Activated CD8-positive, alpha-beta memory T cell treated with anti-CD3 and anti-CD28 coated beads for 48 hours (primary cell): Measurements from ENCODE around the gene LIMCH1.
"Not testable (repeated sequence)": the region's sequence is repeated elsewhere in the genome, so short reads cannot be mapped to it uniquely, and the experiment has no call there.

Experiments used
- DNase-seq, 3 experiments: peaks; one replicate each; pipeline ENCODE4 v3.0.0-alpha.2; 2020; ENCODE audit warnings: low read depth in 2 of 3, low spot score in 2 of 3

LIMCH1 gene

DNA sequence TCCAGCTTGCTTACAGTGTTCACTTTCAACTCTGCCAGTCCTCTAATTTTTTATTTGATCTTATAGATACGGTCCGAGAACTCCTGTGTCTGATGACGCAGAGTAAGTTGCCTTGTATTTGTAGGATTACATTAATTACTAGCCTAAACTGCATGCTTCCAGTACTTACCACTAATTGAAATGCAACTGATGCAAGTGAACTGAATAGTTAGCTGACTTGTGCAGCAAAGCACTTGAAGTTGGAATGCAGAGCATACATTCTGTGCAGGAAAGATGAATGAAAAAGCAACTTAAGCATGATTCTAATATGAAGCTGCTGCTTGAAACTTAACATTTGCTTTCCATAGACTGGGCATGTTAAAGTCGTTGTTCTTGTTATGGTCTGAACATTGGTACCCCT is 100.9 kb downstream of the LIMCH1 start:
- no peak for DNase-seq

DNA sequence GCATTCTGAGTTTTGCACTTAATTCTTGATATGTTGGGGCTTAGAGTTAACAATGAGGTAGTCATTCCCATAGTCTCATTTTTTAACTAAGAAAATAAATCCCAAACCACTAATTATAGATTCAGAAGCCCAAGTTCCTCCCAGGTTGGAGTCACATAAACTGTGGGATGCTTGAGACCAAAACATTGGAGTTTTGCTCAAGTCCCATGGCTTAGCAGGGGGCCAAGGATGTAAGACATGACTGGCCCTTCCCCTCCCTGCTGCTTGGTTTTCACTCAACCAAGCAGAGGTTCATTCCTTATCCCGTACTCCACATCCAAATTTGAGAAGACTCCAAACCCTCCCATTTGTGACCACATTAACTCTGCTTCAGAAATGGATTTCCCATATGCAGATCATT is 101.3 kb downstream of the LIMCH1 start:
- no peak for DNase-seq

DNA sequence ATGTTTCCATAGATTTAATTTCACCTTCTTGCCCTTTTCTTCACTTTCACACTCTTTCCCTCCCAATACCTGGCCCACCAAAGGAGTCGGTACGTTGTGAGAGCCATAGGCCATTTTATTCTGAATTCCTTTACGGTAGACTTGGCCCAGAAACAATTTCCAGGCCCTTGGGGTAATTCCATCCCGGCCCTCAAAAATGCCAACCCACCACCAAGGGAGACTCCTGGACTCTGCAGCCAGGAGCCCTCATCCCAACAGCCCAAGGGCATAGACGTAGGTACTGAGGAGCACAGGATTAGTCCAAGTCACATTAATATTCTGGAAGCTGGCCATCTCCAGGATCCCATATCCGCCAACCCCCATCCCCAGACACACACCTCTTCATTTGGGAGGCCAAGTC is 102.9 kb downstream of the LIMCH1 start:
- no peak for DNase-seq

DNA sequence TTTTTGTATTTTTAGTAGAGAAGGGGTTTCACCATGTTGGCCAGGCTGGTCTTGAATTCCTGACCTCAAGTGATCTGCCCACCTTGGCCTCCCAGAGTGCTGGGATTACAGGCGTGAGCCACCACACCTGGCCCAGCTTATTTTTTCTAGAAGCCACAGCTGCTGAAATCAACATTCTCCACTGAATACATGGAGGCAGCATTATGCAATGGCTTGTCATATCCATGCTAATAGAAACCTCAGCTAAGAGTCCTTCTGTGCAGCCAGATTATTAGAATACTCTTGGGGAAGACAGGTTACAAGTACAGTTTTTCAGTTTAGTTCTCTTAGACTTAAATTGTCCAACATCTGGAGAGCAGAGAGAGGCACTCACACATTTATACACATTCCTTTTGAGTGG is 104.8 kb downstream of the LIMCH1 start:
- DNase-seq, result not testable (repeated sequence)

DNA sequence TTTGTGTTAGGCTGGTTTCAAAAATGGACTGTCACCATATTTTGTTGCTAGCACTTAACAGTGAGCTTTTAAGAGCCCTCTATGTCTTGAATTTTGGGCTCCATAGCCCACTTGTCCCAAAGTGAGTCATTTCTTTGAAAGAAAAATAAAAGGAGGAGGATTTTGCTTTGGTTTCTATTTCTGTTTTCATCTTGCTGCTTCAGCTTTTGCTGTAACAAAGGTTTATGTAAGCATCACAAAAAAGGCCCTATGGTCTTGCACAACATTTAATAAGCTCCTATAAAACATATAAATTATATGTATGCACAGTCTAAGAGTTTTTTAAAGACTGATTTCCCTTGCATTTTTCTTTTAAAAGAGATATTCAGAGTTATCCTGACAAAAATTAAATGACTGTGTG is 105.4 kb downstream of the LIMCH1 start:
- DNase-seq, result no peak

DNA sequence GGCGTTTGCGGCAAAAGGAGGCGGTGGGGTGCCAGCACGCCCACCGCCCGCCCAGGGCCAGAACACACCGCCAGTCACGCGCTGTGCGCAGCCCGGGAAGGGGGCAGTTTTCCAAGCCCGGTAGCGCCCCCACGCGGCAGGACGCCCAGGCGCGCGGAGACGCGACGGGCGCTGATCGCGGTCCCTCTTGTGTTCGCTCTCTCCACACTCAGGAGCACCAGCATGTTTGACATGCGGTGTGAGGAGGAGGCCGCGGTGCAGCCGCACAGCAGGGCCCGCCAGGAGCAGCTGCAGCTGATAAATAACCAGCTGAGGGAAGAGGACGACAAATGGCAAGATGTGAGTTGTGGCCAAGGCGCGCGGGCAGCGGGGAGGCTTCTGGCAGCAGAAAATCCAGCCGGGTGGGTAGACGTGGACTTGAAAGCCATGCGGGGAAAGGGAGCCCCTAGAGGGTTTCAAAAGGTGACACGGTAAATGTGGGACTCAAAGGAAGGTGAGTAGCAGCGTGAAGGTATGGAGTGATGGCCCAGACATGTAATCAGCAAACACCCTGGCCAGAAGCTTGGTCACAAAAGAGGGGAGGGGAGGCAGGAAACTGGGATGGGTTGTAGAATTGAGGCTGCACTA is 106.4 kb downstream of the LIMCH1 start:
- no peak for DNase-seq

DNA sequence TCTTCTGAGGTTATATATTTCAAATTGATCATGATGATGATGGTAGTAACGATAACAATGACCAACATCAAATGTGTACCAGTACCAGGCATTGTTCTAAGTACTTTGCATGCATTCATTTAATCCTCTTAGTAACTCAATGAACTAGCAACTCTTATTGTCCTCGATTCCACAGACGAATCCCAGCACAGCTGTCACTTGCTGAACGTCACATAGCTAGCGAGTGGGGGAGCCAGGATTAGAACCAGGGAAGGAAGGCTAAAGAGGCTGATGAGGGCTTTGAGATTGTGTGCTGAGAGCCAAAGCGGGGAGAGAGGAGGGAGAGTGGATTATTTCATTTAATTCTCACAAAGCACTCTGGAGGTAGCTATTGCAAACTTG is 106.9 kb downstream of the LIMCH1 start:
- DNase-seq, result no peak

DNA sequence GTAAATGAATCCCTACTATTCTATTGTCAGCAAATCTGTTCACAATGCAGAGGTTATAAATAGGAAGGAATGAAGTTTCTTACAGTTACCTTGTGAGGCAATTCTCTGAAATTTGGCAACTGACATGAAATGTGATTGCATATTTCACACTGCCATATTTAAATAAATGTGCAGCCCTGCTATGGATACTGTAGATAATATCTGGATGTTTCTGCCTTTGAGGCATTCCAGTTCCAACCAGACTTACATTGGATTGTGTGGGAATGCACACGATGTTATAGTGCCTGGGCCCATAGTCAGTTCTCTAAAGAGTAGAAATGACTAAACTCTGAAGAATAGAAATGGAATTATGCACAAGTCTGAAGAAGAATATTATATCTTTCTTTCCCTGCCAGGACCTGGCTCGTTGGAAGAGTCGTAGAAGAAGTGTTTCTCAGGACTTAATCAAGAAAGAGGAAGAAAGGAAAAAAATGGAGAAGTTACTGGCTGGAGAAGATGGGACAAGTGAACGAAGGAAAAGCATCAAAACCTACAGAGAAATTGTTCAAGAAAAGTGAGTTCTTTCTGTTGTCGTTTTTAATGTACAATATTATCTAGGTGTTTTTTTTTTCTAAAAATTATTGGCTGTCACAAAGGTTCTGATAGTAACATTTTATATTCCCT is 107.9 kb downstream of the LIMCH1 start:
- no peak for DNase-seq

DNA sequence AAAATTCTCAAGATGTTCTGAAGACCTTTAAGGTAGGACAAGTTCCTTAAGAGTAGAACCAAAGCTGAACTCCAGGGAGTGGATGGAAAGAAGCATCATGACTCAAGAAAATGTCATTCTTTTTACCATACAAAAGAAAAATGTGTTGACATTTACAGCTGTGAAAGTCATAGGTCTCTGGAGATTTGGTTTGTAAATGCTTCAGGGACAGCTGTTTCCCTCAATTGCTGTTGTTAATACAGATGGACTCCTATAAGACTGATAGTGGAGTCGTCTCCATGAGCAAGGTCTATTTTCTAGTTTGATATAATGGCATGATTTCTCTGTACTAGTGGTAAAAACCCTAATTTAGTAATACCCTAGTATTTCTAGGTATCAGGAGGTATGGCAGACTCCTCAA is 108.9 kb downstream of the LIMCH1 start:
- DNase-seq, result no peak

DNA sequence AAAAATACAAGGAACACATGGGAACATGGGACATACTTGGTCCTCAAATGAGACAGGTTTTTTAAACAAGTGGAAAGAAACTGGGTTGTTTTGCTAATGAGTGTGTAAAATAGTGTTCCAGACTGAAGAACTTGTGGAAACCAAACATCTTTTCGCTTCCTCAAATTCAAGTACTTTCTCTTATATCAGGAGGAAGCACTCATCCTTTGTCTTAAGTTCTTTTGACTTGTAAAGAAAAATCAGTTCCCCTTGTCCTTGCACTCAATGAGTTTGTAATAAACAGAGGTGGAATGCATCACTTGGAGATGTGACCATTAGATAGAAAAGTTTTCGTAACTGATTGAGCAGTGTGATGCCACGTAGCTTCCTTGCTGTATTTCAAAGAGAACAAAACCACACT is 109.4 kb downstream of the LIMCH1 start:
- DNase-seq, result no peak

DNA sequence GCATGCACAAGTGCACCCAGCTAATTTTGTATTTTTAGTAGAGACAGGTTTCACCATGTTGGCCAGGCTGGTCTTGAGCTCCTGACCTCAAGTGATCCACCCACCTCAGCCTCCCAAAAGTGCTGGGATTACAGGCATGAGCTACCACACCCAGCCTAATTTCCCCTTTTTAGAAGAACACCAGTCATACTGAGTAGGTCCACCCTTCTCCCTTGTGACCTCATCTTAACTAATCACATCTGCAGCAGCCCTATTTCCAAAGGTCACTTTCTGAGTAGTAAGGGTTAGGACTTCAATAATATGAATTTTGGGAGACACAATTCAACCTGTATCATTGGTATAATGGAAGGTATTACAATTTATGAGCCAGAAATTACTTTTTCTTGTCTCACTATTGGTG is 113.2 kb downstream of the LIMCH1 start:
- DNase-seq, result not testable (repeated sequence)

DNA sequence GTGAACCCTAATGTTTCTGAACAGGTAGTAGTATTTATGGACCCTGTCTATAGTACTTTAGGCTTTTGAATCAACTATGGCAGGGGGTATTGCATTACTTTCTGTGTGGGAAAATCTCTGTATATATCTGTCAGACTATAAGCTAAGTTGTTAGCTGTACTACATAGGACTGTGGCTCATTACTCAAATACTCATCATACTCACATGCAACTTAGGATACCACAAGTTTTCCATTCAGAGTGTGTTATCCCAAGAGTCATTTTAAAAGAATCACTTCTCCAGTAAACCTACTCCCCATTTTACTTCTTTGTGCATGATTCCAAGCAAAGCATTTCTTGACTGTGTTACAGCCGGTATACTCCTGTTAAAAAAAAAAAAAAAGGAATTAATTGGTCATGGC is 115.0 kb downstream of the LIMCH1 start:
- DNase-seq, result no peak

DNA sequence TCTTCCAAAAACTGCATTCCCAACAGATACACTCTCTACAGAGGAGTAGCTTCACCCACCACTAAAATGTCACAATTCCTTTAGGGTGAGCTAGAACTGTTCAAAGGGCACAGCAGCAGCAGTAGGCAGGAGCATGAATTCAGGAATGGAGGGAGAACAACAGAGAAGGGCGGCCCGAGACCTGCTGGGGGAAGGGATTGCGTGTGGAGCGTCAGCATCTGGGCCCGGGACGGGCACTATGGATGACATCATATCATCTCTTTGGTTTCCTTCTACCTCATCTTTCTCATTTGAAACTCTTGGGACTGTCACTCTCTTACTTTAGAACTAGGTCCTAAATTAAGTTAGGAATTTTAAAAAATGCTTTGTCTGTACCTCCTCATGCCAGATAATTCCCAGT is 115.6 kb downstream of the LIMCH1 start:
- DNase-seq, result no peak

DNA sequence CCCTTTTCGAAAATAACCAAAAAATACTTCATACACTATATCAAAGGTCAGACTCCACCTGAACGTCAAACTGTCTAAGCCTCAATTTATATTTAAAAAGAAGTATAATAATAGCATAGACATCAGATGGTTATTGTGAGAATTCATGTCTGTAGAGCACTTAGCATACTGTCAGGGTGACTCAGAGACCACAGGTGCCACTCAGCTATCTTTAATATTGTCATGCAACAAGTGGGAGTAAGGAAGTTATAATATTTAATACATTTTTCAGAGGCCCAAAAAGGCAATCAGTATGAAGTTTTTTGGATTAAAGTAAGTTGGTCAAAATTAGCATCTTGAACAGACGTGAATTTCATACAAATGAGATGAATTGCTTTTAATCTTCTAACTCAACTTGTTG is 117.2 kb downstream of the LIMCH1 start:
- no peak for DNase-seq

DNA sequence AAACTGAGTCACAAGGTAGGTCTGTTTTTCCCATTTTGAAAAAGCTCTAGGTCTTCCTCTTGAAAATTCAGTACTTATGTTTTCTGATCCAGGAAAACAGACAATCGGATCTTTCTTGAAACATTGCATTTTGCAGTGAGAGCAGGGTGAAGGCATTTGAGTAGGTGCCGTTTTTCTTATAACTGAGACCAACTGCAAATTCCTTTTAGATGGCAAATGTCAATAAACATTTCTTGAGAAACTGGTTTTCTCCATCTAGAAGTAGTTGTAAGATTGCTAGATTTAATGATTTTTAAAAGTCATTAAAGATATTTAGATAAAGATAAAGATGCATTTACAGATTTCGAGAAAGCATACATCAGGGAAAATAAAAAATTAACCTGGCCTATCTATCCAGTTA is 118.1 kb downstream of the LIMCH1 start:
- DNase-seq, result no peak

DNA sequence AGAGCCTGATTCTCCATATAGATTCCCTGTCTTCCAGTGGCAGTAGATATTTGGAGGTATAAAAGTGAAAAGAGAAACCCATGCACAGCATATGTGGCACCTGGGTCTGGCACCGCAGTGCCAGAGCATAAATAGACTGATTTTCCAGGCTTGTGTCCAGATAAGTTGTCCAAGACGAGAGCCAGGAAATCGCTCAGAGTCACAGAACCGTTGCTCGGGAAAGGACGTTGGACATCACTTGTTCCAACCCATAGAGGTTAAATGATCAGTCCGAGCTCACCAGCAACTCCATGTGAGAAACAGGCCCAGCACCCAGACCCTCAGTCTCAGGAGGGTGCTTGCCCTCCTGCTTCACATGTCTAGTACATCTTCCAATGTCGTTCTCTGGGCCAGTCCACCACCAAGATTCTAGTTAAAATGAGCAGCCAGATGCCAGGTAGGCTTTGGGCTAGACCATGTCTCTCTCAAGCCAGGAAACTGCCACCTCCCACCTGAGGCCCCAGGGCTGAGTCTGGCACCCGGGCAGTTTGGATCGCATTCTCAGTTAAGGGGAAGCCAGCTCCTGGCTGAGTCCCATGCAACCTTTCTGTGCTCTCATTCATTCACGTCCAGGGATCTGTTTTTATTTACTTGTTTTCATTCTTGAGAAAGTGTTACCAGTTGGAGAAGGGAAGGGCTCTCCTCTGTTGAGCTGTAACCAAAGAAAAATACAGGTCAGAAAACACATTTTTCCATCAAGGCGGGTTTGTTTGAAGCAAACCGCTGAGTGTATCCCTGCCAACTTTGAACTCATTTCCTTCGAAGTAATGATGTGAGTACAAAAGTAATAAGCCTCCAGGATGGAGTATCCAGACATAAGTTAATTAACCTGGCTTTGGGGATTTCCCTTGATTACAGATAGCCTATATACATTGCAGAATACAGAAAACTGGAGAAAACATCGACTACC is 118.9 kb downstream of the LIMCH1 start:
- no peak for DNase-seq

DNA sequence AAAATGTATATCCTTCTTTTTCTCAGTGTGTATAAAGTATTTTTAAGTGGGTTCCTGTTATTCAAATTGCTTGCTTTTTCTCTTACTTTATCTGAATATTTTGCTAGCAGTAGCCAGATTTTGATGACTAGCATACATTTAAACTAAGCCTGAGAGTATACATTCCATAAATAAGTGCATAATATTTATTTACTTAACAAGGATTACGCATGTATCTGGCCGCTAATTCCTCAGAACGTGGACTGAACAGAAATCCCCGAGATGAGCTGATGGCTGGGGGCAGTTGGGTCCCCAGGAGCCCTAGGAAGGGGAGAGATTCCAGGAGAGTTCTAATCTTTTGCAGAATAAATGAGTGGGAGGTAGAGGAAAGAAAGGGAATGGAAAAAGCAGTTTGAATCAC is 119.6 kb downstream of the LIMCH1 start:
- DNase-seq, result no peak

DNA sequence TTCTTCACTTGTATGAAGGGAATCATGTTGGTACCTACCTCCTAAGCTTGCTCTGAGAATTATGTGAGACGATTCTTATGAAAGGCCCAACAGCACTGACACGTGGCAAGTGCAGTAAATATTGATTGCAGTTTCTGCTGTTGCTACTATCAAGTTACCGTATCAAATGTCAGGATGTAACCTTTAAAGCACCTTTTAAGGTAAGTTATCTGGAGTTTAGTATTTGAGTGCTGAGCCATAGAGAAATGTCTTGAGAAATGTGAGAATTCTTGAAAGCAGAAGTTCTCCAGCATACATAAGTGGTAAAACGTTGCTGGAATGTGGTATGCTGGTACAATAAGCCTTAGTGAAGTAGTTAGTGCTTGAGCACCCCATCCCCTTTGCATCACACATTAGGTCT is 120.2 kb downstream of the LIMCH1 start:
- DNase-seq, result no peak

DNA sequence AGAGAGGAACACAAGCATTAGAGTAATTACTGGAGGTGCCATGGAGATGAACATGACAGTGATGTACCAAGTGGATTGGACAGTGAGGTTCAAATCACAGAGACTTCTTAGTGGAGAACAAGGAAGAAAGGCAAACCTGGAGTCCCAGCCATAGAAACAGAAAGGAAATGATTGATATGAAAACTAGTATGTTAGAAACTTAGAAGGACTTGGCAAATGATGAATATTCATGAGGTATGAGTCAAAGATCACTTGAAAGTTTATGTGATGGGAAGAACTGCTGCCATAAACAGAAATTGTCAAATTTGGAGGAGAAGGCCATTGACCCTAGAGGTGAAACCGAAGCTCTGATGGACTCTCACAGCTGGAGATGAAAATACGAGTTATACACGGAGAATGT is 122.4 kb downstream of the LIMCH1 start:
- no peak for DNase-seq

DNA sequence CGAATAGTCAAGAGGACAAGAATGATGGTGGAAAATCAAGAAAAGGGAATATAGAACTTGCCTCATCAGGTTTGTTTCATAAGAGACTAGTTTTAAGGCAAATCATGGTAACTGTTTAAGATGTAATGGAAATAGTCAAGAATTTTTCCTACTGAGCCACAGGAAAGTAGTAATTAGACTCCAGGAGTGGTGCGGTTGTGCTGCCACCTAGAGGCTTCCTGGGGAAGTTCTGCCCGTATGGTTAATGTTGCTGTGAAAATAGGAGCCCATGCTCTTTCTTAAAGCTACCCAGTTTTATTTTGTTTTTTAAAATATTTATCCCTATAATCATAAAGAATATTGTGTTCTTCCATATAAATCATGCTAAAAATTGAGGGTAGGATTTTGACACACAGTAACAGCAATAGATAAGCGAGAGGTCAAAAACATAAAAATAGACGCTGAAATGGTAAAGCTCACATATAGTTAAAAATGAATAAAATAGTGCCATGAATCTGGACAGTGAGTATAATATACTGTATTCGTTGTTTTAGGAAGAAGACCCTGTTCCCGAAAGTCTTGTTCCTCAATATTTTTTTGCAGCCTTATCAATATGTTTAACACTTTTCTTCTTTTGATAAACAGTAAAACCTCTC is 123.6 kb downstream of the LIMCH1 start:
- peak in 1 of 3 experiments; percentile 10 for DNase-seq

DNA sequence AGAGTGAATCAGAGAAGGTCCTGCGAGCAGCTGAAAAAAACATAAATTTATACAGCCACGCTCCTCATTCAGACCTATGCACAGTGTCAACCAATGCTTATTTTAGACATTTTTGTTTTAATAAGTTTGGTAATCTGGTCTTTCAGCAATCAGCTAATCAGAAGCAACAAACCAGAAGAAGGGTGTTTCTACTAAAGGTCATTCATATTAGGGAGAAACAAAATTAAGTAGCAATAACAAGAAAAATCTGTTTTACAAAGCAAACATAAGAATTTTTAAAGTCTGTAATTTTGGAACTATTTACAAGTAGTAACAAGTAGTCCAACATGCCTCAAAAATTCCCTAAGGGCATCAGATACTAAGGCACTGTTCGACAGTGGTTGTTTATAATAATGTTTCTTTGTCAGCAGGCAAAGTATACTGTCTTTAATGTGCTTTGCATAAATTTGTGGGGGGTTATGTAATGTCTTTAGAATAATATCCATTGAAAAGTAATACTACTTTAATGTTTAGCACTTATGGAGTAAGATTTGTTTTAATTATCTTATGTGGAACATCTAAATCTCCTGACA is 127.8 kb downstream of the LIMCH1 start:
- DNase-seq, result no peak
